Progenitor cell of endocrine pancreas (in vitro differentiated cells): ENCODE results near the gene TMEFF1. TPM values are rescaled to one million over a fixed set of nuclear protein-coding genes. Genes with fewer than 3 reads are reported as not detected.

ENCODE experiments used
- DNase-seq: peaks from one replicate; pipeline ENCODE4 v3.0.0; 2021; ENCODE audit warnings: low spot score; ENCODE audit not compliant: unreplicated experiment
- H3K27ac Mint-ChIP-seq: 2 replicates; pipeline ENCODE4 v1.8.0; 2021; ENCODE audit warnings: mild to moderate bottlenecking, moderate library complexity, mixed read lengths
- H3K27me3 Mint-ChIP-seq: 2 replicates; pipeline ENCODE4 v1.8.0; 2021; ENCODE audit warnings: mixed read lengths
- H3K36me3 Mint-ChIP-seq: 2 replicates; pipeline ENCODE4 v1.8.0; 2022; ENCODE audit warnings: mixed read lengths; ENCODE audit not compliant: insufficient read depth
- H3K4me1 Mint-ChIP-seq: 2 replicates; pipeline ENCODE4 v1.8.0; 2021; ENCODE audit warnings: low read depth, mixed read lengths
- H3K4me3 Mint-ChIP-seq: 2 replicates; pipeline ENCODE4 v1.8.0; 2021; ENCODE audit warnings: low read depth, mild to moderate bottlenecking, moderate library complexity, mixed read lengths
- H3K9me3 Mint-ChIP-seq: 2 replicates; pipeline ENCODE4 v1.8.0; 2021; ENCODE audit warnings: low read depth, mixed read lengths
- long read RNA-seq: library from polyadenylated mRNA; unstranded; transcript quantifications from one replicate; pipeline ENCODE4 v2.0.0, GENCODE V29; 2020
- total RNA-seq: library from RNA; stranded (reverse); gene quantifications from 2 replicates; pipeline ENCODE4 v1.2.1, GENCODE V29; 2021
- TF ChIP-seq, protein P1 (sequence below): fragments of 200-600 bp; sonication (generic); IDR thresholded peaks from one replicate; pipeline ENCODE4 v1.5.0; 2021; ENCODE audit warnings: antibody characterized with exemption, mild to moderate bottlenecking; ENCODE audit not compliant: unreplicated experiment

Gene TMEFF1, protein sequence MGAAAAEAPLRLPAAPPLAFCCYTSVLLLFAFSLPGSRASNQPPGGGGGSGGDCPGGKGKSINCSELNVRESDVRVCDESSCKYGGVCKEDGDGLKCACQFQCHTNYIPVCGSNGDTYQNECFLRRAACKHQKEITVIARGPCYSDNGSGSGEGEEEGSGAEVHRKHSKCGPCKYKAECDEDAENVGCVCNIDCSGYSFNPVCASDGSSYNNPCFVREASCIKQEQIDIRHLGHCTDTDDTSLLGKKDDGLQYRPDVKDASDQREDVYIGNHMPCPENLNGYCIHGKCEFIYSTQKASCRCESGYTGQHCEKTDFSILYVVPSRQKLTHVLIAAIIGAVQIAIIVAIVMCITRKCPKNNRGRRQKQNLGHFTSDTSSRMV
- 69.1 and 78.1 TPM in 2 replicates for total RNA-seq
- long read RNA-seq, transcript TMEFF1-201 (10 exons, 2,611 nt): major isoform, 7 of 9 reads
- long read RNA-seq, partial matches to known transcripts: 0 of 9 reads
- long read RNA-seq, other reads (novel, unspliced or antisense): 2 of 9 reads

DNA sequence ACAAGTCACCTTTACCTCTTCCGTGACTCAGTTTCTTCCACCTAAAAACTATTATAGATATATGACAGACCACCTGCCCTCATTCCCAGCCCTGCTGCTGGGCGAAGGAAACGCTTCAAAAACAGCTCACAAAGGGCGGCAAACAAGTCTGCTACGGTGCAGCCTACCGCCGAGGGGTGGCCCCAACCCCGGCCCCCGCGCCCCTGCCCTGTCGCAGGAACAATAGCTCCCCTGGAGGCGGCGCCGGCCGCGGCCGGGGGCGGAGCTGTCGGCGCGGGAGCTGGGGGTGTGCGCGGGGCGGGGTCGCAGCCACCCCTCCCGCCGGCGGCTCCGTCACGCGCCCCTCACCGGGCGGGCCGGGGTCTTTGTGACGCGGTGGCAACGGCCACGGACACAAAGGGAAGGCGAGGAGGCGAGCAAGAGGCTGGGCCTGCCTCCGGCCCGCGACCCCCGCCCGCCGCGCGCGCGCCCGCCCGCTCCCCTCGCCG is at the start of gene TMEFF1:
TSS of gene TMEFF1 (plus strand) at position 362 of the 488 bp plus-strand sequence. CDS start 396 bp downstream, outside the sequence.
- DNase-seq: peak; percentile 89
- H3K36me3 Mint-ChIP-seq: peaks cover 4% of the 10 kb centered on the region
- H3K27me3 Mint-ChIP-seq: no peaks in the 10 kb centered on the region
- peaks cover 30% of the 10 kb centered on the region for H3K4me1 Mint-ChIP-seq
- TF ChIP-seq, protein P1, sequence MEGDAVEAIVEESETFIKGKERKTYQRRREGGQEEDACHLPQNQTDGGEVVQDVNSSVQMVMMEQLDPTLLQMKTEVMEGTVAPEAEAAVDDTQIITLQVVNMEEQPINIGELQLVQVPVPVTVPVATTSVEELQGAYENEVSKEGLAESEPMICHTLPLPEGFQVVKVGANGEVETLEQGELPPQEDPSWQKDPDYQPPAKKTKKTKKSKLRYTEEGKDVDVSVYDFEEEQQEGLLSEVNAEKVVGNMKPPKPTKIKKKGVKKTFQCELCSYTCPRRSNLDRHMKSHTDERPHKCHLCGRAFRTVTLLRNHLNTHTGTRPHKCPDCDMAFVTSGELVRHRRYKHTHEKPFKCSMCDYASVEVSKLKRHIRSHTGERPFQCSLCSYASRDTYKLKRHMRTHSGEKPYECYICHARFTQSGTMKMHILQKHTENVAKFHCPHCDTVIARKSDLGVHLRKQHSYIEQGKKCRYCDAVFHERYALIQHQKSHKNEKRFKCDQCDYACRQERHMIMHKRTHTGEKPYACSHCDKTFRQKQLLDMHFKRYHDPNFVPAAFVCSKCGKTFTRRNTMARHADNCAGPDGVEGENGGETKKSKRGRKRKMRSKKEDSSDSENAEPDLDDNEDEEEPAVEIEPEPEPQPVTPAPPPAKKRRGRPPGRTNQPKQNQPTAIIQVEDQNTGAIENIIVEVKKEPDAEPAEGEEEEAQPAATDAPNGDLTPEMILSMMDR: peak; percentile 43
- H3K9me3 Mint-ChIP-seq: no peaks in the 10 kb centered on the region
- peak within 1 kb of the TSS; percentile 94 for H3K27ac Mint-ChIP-seq
- peak within 1 kb of the TSS; percentile 87 for H3K4me3 Mint-ChIP-seq

DNA sequence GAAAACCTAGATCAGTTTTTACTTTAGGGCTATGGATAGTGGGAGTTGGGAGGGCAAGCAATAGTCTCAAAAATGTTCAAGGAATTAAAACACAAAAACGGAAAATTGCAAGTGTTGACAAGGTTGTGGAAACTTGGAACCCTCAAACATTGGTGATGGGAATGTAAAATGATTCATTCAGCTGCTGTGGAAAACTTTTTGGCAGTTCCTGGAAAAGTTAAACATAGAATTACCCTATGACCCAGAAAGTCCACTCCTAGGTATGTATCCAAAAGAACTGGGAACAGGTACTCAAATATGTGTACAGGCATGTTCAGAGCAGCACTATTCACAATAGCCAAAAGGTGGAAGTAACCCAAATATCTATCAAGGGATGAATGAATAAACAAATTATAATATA is 47.2 kb upstream of the TMEFF1 start:
- H3K36me3 Mint-ChIP-seq: peaks cover 5% of the 10 kb centered on the region
- H3K4me3 Mint-ChIP-seq: peak overlapping the region; percentile 94
- peak overlapping the region; percentile 98 for H3K27ac Mint-ChIP-seq
- H3K9me3 Mint-ChIP-seq: no peaks in the 10 kb centered on the region
- no peaks in the 10 kb centered on the region for H3K27me3 Mint-ChIP-seq
- peaks cover 28% of the 10 kb centered on the region for H3K4me1 Mint-ChIP-seq
- no peak for DNase-seq
- TF ChIP-seq, protein P1: no peak

DNA sequence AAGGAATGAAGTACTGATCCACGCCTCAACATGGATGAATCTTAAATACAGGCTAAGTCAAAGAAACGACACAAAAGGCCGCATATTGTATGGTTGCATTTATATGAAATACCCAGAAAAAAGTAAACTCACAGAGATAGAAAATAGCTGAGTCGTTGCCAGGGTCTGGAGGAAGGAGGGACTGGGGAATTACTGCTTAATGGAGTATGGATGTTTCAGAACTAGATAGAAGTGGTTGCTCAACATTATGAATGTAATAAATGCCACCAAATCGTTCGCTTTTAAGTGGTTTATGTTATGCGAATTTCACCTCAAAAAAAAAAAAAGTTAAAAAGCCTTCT is 46.8 kb upstream of the TMEFF1 start:
- peaks cover 28% of the 10 kb centered on the region for H3K4me1 Mint-ChIP-seq

DNA sequence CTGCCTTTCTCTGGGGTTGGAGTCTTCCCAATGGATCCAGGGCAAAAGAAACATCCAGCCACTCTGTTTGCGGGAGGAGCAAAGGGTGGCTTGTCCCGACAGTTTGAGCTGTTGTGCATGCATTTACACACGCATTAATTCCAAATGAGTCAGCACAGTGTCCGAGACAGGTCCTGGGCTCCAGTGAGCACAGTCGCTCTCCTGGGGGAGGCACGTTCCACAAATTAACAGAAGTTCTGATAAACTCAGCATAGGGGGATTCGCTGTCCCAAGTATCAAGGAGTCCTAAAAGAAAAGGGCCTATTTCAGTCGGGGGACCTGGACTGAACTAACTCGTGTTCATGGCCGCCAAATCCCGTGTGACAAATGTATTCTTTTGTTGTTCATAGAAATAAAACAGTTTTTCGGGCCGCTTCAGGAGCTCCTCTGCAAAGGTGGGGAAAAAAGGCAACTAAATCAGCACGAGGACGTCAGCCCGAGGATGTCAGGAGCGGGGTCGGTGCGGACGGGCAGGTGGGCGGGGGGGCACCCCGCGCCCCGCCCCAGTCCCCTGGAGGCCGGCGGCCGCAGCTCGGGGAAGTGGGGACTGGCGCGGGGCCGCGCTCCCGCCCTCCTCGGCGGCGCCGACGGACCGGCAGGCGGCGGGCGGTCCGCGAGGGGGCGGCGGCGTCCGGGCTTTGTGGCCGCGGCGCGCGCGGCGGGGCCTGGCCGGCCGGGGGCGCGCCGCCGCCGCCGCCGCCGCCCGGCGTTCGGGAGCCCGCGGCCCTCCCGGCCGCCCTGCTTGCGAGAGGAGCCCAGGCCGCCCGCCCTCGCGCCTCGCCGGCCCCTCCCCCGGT is 46.2 kb upstream of the TMEFF1 start, which contains the start of gene MSANTD3:
TSS of gene MSANTD3 (plus strand) at position 614 of the 836 bp plus-strand sequence. CDS start 14,796 bp downstream, outside the sequence.
- H3K4me1 Mint-ChIP-seq: peaks cover 28% of the 10 kb centered on the region
- DNase-seq: peak; percentile 61
- H3K27ac Mint-ChIP-seq: peak within 1 kb of the TSS; percentile 98
- peaks cover 5% of the 10 kb centered on the region for H3K36me3 Mint-ChIP-seq
- peak within 1 kb of the TSS; percentile 94 for H3K4me3 Mint-ChIP-seq
- H3K9me3 Mint-ChIP-seq: no peaks in the 10 kb centered on the region
- H3K27me3 Mint-ChIP-seq: no peaks in the 10 kb centered on the region
- TF ChIP-seq, protein P1: peak; percentile 20

More for the DNA sequence above, 46.8 kb upstream of the TMEFF1 start:
- Mint-ChIP-seq H3K27me3 (no peaks in the 10 kb centered on the region), H3K36me3 (peaks cover 5% of the 10 kb centered on the region), H3K9me3 (no peaks in the 10 kb centered on the region), H3K4me3 (peak overlapping the region; percentile 94), H3K27ac (peak overlapping the region; percentile 98)
- DNase-seq: no peak
- TF ChIP-seq, protein P1: no peak
